ENCODE results near the gene HENMT1. TPM values are rescaled to one million over a fixed set of nuclear protein-coding genes. Genes with fewer than 3 reads are reported as not detected.
A peak's percentile ranks its signal among the peaks of the same experiment; 100 is the strongest.

Gene HENMT1
- total RNA-seq, 1 experiment from 2014 or later: 23.0 TPM

DNA sequence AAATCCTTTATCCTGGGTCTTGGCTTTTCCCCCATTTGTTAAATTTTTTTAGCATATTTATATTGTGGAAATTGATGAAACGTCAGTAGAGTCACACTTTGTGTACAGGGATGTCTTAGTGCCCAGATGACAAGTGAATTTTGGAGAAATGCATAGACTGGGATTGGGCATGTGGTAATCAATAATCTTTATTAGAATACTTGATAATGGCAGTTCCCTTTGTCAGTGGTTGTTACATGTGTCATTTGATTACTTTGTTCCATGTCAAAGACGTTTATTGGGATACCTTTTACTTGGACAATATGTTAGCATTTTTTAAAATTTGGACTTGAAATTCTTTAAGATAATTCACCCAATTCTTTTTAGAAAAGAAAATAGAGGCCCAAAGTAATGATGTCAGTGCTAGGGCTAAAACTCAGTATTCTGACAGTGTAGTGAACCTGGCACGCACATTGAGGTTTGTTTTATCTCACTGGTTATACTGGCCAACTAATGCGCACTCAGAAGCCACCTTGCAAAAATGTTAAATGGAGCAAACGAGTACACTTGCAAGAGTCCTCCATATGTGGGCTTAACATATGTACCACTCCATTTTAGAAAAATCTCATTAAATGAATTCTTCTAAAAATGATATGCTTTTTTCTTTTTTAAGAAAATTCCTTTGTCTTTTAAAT, 40.4 kb upstream of the HENMT1 start:
- no peak for DNase-seq (ENCODE audit: low read depth, low spot score)
- intact Hi-C loops (cut with micrococcal nuclease; ENCODE audit: unreplicated experiment): no loop called here
- in situ Hi-C loops (cut with HindIII; ENCODE audit: low pct_unique_long_range_greater_than_20kb, low sequenced_read_pairs): no loop called here
- no TSS peak for BruUV-seq (replicated peaks)
- H3K27ac ChIP-seq (ENCODE audit: low read length): no peak overlapping the region
- no peak overlapping the region for H3K4me3 ChIP-seq (ENCODE audit: low read depth in 2 of 2, low read length in 2 of 2)
- H3K27me3 ChIP-seq (ENCODE audit: control insufficient read depth, insufficient read depth, low read length): no peaks in the 10 kb centered on the region
- ChIA-PET POLR2A (no interaction called here), CTCF (no interaction called here)
- no peaks in the 10 kb centered on the region for H3K9me3 ChIP-seq (ENCODE audit: control insufficient read depth, insufficient read depth, low read depth, low read length)
- no peaks in the 10 kb centered on the region for H3K4me1 ChIP-seq (ENCODE audit: control insufficient read depth, insufficient read depth, low read length)
- TF ChIP-seq, protein P1, sequence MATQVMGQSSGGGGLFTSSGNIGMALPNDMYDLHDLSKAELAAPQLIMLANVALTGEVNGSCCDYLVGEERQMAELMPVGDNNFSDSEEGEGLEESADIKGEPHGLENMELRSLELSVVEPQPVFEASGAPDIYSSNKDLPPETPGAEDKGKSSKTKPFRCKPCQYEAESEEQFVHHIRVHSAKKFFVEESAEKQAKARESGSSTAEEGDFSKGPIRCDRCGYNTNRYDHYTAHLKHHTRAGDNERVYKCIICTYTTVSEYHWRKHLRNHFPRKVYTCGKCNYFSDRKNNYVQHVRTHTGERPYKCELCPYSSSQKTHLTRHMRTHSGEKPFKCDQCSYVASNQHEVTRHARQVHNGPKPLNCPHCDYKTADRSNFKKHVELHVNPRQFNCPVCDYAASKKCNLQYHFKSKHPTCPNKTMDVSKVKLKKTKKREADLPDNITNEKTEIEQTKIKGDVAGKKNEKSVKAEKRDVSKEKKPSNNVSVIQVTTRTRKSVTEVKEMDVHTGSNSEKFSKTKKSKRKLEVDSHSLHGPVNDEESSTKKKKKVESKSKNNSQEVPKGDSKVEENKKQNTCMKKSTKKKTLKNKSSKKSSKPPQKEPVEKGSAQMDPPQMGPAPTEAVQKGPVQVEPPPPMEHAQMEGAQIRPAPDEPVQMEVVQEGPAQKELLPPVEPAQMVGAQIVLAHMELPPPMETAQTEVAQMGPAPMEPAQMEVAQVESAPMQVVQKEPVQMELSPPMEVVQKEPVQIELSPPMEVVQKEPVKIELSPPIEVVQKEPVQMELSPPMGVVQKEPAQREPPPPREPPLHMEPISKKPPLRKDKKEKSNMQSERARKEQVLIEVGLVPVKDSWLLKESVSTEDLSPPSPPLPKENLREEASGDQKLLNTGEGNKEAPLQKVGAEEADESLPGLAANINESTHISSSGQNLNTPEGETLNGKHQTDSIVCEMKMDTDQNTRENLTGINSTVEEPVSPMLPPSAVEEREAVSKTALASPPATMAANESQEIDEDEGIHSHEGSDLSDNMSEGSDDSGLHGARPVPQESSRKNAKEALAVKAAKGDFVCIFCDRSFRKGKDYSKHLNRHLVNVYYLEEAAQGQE (IDR thresholded peaks at IDR 0.05; ENCODE audit: insufficient read depth in 1 of 2, low read depth in 2 of 2, low read length in 1 of 2): no peak
- no peak for TF ChIP-seq POLR2AphosphoS5 (IDR thresholded peaks at IDR 0.05; ENCODE audit: low read depth, low read length)
- H3K36me3 ChIP-seq (ENCODE audit: control insufficient read depth, insufficient read depth, low read length): peaks cover 46% of the 10 kb centered on the region
- no peak for ATAC-seq

DNA sequence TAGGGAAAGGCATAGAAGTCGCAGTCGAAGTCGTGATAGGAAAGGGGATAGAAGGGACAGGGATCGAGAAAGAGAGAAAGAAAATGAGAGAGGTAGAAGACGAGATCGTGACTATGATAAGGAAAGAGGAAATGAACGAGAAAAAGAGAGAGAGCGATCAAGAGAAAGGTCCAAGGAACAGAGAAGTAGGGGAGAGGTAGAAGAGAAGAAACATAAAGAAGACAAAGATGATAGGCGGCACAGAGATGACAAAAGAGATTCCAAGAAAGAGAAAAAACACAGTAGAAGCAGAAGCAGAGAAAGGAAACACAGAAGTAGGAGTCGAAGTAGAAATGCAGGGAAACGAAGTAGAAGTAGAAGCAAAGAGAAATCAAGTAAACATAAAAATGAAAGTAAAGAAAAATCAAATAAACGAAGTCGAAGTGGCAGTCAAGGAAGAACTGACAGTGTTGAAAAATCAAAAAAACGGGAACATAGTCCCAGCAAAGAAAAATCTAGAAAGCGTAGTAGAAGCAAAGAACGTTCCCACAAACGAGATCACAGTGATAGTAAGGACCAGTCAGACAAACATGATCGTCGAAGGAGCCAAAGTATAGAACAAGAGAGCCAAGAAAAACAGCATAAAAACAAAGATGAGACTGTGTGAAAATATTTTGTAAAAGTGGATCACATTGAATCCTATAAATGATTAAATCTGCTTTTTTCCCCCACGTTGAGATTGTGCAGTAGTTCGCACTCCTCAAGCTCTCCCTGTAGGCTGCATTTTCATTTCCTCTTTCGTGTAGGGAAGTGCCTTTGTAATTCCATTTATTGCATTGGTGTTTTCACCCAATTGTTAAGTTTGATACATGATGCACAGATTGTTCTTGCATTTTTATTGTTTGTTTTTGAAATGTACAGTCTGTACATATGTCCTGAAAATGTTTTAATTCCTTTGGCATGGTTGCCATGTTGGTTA, 38.8 kb upstream of the HENMT1 start:
- TF ChIP-seq, protein P1 (IDR thresholded peaks at IDR 0.05; ENCODE audit: insufficient read depth in 1 of 2, low read depth in 2 of 2, low read length in 1 of 2): no peak
- TF ChIP-seq, protein P2, sequence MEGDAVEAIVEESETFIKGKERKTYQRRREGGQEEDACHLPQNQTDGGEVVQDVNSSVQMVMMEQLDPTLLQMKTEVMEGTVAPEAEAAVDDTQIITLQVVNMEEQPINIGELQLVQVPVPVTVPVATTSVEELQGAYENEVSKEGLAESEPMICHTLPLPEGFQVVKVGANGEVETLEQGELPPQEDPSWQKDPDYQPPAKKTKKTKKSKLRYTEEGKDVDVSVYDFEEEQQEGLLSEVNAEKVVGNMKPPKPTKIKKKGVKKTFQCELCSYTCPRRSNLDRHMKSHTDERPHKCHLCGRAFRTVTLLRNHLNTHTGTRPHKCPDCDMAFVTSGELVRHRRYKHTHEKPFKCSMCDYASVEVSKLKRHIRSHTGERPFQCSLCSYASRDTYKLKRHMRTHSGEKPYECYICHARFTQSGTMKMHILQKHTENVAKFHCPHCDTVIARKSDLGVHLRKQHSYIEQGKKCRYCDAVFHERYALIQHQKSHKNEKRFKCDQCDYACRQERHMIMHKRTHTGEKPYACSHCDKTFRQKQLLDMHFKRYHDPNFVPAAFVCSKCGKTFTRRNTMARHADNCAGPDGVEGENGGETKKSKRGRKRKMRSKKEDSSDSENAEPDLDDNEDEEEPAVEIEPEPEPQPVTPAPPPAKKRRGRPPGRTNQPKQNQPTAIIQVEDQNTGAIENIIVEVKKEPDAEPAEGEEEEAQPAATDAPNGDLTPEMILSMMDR (IDR thresholded peaks at IDR 0.05): no peak
- TF ChIP-seq TCF7L2 (IDR thresholded peaks at IDR 0.05; ENCODE audit: low read depth, low read length): no peak
- no peak for TF ChIP-seq SIN3A (IDR thresholded peaks at IDR 0.05; ENCODE audit: borderline replicate concordance, insufficient read depth, low read depth, low read length)
- TF ChIP-seq POLR2AphosphoS5 (IDR thresholded peaks at IDR 0.05; ENCODE audit: low read depth, low read length): no peak
- Histone ChIP-seq H3K27ac (ENCODE audit: low read length) (no peak overlapping the region), H3K4me3 (ENCODE audit: low read depth in 2 of 2, low read length in 2 of 2) (no peak overlapping the region), H3K27me3 (ENCODE audit: control insufficient read depth, insufficient read depth, low read length) (no peaks in the 10 kb centered on the region), H3K9me3 (ENCODE audit: control insufficient read depth, insufficient read depth, low read depth, low read length) (no peaks in the 10 kb centered on the region), H3K4me1 (ENCODE audit: control insufficient read depth, insufficient read depth, low read length) (no peaks in the 10 kb centered on the region; the same call in 1 of the 2 replicates), H3K36me3 (ENCODE audit: control insufficient read depth, insufficient read depth, low read length) (peaks cover 58% of the 10 kb centered on the region)
- ChIA-PET CTCF (no interaction called here), POLR2A (no interaction called here)
- intact Hi-C loops (cut with micrococcal nuclease; ENCODE audit: unreplicated experiment) (no loop called here), in situ Hi-C loops (cut with HindIII; ENCODE audit: low pct_unique_long_range_greater_than_20kb, low sequenced_read_pairs) (no loop called here)
- ATAC-seq (no peak), DNase-seq (ENCODE audit: low read depth, low spot score) (no peak)
- BruUV-seq (replicated peaks): TSS peak; percentile 77

Measured in Panc1 (cell line).